GM21515 (cell line): ENCODE data around the gene NYAP1.
"Not testable (repeated sequence)": the region's sequence is repeated elsewhere in the genome, so short reads cannot be mapped to it uniquely, and the experiment has no call there.

Experiments used
- ATAC-seq: cut with Tn5 transposase; IDR thresholded peaks from one replicate; pipeline ENCODE4 v1.9.1; 2021; ENCODE audit not compliant: unreplicated experiment

The NYAP1 gene

DNA sequence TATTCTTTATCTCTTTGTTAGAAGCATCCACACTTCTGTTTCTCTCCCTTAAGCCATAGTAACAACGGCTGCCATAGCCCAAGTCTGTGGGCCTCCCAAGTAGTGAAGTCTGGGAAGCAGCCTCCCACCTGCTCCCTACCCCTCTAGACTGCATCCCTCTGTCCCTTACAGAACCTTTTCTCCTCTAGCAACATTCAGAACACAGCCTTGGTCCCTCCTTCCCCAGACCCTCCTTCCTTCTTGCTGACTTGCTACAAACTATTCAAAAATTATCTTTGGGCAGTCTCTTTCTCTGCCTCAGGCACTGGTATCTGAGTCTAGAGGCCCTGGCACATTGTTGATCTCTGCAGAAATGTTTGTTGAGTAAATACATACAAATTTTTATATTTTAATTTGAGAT lies 2.3 kb upstream of the NYAP1 start:
- no peak for ATAC-seq

DNA sequence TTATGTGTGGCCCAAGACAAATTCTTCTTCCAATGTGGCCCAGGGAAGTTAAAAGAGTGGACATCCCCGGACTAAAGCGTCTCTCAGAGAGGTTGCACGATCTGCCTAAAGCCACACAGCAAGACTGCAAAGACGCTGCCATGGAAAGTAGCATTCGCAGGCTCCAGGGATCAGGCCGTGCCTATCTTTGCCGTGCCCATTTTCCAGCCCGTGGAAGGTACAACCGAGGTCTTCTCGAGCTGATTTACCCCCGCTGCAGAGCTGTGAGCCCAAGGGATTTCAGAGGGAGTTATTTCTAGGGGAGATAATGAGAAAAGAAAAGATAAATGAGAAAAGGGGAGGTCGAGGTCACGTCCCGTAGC lies 1.0 kb upstream of the NYAP1 start:
- no peak for ATAC-seq

DNA sequence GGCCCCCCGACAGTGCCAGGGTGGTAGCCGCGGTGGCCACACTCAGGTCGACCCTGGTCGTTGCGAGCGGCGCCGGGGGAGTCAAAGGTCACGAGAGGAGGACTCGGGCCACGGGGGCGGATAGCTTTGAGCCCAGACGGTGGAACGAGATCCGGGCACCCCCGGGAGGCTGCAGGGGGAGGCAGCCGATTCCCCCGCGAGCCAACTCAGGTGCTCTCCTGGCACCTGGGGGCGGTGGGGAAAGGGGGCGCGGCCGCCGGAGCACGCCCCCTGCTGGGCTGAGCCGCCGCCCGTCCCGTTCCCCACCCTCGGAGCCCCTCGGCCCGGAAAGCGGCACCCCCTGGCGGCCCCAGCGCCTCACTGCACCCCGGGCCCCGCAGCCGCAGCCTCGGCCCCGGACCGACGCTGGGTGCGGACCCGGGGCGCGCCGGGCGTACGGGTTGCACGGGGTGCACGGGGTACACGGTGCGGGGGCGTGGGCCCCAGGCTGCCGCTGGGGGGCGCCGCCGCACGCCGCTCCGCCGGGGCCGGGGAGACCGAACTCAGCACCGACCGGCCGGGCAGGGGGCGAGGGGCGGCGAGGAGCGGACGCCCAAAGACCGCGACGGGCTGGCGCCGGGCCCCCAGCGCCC lies 521 bp upstream of the NYAP1 start:
- ATAC-seq: peak; percentile 48

DNA sequence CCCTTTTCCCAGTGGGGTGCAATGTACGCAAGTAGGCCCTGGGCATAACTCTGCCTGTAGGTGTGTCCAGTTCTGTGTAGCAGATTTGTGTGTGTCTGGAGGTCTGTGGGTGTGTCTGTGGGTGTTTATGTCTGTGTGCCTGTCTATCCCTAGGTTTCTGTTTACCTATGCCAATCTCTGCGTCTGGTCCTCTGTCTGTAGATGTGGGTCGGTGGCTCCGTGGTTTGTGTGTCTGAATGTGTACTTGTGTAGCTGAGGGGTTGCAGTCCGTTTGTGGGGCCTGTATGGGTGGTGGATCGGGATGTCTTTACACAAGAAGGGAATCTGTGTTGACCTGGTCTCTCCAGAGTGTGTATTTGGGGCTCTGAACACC lies 932 bp downstream of the NYAP1 start:
- no peak for ATAC-seq

DNA sequence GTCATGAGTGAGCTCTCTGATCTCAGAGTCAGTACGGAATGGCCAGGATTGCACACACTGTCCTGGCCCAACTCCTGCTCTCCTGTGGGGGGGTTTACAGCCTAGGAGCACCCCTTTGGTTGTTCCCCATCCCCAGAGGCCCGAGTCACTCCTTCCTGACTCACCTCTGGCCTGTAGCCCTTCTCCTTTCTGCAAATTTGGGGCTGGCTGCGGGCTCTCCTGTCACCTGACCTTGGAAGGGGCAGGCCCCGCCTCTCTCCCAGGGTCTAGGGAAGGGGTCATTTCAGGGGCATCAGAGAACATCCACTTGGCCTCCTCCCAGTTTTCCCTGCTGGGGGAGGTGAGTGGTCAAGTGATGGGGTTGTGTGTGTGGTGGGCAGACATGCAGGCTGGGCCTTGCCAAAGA lies 1.7 kb downstream of the NYAP1 start:
- no peak for ATAC-seq

DNA sequence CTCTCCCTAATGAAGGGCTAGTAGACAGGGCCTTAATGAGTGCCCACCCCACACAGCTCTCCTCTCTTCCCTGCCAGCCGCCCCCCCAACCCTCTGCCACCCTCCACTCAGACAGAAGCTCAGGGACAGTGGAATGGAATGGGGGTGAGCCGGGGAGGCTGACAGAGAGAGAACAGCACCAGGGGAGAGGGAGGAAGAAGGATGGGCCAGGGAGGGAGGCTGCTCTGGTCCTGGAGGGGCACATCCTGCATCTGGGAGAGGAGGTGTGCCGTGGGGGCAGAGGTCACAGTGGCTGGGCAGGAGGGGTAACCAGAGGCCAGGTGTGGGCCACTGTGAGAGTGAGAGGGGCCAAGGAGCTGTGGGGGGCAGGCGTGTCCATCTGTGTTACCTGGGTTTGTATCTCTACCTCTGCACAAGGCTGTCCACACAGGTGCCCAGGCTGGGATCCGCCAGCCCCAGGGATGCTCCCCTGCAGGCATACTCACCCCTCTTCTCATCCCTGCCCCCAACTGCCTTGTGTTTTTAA lies 2.4 kb downstream of the NYAP1 start:
- ATAC-seq: no peak

DNA sequence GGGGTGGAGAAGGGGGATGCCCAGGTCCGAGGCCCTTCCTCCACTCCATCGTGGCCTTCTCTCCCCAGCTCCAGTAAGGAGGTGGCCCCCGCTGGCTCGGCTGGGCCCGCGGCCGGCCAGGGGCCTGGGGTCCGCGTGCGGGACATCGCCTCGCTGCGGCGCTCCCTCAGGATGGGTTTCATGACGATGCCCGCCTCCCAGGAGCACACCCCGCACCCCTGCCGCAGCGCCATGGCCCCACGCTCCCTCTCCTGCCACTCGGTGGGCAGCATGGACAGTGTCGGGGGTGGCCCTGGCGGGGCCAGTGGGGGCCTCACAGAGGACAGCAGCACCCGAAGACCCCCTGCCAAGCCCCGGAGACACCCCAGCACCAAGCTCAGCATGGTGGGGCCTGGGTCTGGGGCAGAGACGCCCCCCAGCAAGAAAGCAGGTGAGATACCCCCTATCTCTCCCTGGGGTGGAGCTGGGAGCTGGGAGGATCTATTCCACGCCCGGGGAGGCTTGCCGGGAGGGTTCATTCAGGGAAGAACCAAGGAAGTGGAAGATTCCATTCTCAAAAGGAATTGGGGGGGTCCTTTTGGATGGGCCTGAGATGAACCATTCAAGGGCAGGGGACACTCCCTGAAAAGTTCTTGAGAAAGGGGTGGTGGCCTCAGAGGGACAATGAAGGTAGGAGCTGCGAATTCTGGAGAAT lies 3.2 kb downstream of the NYAP1 start:
- no peak for ATAC-seq

DNA sequence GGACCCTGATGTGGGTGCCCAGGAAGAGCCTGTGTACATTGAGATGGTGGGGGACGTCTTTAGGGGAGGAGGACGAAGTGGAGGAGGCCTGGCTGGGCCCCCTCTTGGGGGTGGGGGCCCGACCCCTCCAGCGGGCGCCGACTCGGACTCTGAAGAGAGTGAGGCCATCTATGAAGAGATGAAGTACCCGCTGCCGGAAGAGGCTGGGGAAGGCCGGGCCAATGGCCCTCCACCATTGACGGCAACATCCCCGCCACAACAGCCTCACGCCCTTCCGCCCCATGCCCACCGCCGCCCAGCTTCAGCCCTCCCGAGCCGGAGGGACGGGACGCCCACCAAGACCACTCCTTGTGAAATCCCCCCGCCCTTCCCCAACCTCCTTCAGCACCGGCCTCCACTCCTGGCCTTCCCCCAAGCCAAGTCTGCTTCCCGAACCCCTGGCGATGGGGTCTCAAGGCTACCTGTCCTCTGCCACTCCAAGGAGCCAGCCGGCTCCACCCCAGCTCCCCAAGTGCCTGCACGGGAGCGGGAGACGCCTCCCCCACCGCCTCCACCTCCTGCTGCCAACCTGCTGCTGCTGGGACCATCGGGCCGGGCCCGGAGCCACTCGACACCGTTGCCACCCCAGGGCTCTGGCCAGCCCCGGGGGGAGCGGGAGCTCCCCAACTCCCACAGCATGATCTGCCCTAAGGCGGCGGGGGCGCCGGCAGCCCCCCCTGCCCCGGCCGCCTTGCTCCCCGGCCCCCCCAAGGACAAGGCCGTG lies 4.8 kb downstream of the NYAP1 start:
- no peak for ATAC-seq

DNA sequence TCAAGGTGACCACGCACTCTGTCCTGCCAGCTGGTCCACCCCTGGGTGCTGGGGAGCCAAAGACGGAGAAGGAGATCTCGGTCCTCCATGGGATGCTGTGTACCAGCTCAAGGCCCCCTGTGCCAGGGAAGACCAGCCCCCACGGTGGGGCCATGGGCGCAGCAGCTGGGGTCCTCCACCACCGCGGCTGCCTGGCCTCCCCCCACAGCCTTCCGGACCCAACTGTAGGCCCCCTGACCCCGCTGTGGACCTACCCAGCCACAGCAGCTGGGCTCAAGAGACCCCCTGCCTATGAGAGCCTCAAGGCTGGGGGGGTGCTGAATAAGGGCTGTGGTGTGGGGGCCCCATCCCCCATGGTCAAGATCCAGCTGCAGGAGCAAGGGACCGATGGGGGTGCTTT lies 5.4 kb downstream of the NYAP1 start:
- no peak for ATAC-seq

DNA sequence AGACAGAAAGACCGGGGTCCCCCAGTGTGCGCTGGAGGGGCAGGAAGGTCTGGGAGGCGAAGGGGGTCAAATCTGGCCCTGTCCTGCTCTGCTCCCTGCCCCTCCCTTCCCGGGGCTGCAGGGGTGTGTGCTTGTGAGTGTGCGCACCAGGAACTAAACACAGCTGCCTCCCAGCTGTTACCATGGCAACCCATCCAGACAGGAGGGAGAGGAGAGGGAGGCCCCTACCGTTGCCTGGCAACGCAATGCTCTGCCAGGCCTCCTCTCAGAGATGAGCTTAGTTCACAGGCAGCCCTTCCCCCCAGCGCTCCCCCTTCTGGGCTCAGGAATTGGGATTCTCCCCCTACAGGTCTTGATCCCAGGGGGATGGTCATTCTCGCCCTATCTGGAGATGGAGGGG lies 6.1 kb downstream of the NYAP1 start:
- no peak for ATAC-seq

DNA sequence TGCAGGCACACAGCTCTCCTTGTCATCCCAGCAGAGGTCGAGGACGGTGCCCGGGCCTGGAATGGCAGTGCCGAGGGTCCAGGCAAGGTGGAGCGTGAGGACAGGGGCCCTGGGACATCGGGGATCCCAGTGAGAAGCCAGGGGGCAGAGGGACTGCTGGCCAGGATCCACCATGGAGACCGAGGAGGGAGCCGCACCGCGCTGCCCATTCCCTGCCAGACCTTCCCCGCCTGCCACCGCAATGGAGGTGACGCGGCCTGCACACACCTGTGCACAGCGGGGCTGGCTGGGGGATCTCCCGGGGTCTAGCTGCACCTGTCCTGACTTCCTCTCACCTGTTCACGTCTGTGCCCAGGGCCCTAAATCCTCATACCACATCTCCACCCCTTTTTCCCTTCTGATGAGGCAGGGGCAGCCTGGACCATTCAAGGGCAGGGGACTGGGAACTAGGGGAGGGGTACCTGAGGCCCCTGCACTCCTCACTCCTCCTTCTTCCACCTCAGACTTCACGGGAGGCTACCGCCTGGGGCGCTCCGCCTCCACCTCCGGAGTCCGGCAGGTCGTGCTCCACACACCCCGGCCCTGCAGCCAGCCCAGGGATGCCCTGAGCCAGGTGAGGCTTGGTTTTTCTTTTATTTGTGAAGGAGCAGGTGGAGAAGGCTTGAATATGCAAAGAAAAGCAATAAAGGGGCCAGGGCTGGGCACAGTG lies 6.9 kb downstream of the NYAP1 start:
- no peak for ATAC-seq

DNA sequence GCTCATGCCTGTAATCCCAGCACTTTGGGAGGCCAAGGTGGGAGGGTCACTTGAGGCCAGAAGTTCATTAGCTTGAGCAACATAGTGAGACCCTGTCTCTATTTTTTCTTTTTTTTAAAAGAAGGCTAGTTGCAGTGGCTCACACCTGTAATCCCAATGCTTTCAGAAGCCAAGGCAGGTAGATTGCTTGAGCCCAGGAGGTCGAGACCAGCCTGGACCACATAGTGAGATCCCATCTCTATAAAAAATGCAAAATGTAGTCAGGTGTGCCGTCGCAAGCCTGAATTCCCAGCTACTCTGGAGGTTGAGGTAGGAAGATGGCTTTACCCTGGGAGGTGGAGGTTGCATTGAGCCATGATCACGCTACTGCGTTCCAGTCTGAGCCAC lies 7.5 kb downstream of the NYAP1 start:
- ATAC-seq: no peak

DNA sequence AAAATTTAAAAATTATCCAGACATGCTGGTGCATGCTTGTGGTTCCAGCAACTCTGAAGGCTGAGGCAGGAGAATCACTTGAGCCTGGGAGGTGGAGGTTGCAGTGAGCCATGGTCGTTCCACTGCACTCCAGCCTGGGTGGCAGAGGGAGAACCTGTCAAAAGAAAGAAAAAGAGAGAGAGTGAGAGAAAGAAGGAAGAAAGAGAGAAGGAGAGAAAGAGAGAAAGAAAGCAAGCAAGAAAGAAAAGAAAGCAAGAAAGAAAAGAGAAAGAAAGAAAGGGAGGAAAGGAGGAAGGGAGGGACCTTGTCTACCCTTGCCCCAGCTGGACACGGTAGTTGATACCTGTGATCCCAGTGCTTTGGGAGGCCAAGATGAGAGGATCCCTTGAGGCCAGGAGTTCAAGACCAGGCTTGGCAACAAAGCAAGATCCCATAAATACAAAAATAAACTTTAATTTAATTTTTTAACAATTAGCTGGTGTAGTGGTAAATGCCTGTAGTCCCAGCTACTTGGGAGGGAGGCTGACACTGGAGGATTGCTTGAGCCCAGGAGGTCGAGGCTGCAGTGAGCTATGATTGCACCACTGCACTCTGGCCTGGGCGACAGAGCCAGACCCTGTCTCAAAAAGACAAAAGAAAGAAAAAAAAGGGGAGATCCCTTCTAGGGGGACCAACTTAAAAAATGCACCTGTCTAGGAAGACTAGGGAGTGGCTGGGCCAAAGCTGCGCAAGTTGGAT lies 9.2 kb downstream of the NYAP1 start:
- ATAC-seq: no peak

DNA sequence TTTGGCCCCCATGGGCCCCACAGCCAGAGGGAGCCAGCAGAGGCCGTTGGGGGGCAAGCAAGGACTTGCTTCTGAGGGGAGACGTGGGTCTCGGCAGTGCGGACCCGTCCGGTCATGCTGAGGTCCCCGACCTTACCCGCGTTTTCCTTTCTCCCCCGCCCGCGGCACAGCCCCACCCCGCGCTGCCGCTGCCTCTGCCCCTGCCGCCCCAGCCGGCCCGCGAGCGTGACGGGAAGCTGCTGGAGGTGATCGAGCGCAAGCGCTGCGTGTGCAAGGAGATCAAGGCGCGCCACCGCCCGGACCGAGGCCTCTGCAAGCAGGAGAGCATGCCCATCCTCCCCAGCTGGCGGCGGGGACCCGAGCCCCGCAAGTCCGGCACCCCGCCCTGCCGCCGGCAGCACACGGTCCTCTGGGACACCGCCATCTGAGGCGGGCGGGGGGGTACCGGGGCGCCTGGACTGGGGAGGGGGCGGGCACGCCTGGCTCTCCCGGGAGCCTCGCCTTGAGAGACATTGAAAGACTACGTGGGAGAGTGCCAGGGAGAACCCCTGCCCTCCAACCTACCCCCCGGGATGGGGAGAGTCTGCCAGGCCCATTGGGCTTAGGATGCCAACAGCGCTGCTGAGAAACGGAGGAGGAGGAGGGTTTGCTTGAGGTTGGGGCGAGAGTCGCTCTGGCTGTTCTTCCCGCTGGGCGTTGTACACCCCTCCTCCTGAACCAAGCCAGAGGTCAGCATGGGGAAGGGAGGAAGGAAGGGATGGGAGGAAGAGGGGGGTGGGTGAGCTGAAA lies 9.9 kb downstream of the NYAP1 start:
- no peak for ATAC-seq

DNA sequence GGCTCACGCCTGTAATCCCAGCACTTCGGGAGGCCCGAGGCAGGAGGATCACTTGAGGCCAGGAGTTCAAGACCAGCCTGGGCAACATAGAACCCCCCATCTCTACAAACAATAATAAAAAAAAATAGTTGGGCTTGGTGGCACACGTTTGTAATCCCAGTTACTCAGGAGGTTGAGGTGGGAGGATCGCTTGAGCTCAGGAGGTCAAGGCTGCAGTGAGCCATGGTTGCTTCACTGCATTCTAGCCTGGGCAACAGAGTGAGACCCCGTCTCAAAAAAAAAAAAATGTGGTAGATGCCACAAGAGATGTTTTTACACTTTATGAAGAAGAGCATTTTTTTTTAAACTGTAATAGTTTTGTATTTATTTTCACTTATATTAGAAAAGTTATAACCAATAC lies 12.8 kb downstream of the NYAP1 start:
- ATAC-seq: no peak

DNA sequence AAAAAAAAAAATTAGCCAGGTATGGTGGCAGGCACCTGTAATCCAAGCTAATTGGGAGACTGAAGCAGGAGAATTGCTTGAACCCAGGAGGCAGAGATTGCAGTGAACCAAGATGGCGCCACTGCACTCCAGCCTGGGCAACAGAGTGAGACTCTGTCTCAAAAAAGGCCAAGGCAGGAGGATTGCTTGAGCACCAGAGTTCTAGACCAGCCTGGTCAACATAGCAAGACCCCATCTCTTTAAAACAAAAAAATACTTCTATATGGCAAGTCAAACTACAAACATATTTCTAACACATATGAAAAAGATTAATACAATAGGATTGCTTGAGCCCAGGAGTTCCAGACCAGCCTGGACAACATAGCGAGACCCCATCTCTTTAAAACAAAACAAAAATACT lies 17.0 kb downstream of the NYAP1 start:
- ATAC-seq: not testable (repeated sequence)

DNA sequence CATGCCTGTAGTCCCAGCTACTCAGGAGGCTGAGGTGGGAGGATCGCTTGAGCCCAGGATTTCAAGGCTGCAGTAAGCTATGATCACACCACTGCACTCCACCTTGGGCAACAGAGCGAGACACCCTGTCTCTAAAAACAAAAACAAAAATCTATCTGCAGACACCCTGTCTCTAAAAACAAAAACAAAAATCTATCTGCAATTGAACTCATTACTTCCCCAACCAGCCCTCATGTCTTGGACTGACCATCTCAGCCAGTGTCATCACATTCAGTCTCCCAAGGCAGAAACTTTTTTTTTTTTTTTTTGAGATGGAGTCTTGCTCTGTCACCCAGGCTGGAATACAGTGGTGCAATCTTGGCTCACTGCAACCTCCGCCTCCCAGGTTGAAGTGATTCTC lies 20.3 kb downstream of the NYAP1 start:
- ATAC-seq: not testable (repeated sequence)

DNA sequence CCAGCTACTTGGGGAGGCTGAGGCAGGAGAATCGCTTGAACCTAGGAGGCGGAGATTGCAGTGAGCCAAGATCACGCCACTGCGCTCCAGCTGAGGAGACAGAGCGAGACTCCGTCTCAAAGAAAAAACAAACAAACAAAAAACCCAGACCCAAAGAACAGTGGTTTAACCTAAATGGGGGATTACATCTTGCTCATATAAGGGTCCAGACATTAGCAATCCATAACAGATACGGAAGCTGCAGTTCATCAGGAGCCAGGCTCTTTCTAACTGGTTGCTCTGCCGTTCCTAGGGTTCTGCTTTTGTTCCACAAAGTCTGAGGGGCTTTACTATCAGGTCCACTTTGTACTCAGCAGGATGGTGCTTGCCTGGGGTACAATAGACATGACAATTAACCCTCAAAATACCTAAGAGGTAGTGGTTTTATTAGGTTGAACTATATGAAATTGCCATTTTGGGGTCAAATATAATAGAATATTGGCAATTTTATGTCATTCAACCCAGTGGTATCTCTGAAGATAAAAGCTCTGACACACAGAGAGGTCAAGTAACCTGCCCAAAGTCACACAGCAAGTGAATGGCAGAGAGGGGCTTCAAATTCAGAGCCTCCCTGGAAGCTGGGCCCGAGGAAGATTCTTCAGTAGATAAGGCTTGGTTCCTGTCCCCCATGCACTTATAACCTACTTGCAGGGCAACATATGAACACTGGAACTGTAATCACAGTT lies 21.3 kb downstream of the NYAP1 start:
- ATAC-seq: no peak

DNA sequence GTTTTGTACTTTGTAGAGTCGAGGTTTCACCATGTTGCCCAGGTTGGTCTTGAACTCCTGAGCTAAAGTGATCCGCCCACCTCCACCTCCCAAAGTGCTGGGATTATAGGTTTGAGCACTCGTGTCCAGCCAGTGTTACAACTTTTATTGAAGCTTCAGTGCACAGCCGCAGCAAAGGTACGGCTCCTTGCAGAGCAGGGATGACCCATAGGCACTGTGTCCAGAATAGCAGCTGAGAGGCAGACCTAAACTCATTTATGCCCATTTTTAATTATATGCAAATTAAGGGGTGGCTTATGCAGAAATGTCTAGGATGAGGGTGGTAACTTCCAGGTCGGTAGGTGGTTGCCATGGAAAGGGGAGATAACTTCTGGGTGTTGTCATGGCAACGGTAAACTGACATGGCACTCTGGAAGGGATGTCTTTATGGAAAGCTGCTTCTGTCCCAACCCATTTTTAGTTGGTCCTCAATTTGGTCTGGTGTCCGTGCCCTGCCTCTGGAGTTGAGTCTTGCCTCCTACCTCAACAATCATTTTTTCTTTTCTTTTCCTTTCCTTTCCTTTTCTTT lies 22.7 kb downstream of the NYAP1 start:
- no peak for ATAC-seq
